Stimulated activated CD4-positive, alpha-beta T cell treated with anti-CD3 and anti-CD28 coated beads, Interleukin-1b, Interleukin-23, amount 100 ng/mL, for 4 hours (primary cell): ENCODE measurements around the gene CARMIL3.

Experiments
- DNase-seq, 2 donors: peaks; one replicate each; pipeline ENCODE4 v3.0.0-alpha.2; 2020; ENCODE audit warnings: low read depth in 2 of 2

Gene CARMIL3

GRCh38 chr14:24075485-24076301, 23.9 kb downstream of the CARMIL3 start:
- no peak for DNase-seq

GRCh38 chr14:24076302-24076601, 24.4 kb downstream of the CARMIL3 start:
- DNase-seq = no peak

- DNase-seq = no peak
Observed at GRCh38 chr14:24077086-24077485, 25.3 kb downstream of the CARMIL3 start.

GRCh38 chr14:24078146-24078545, 26.3 kb downstream of the CARMIL3 start:
- DNase-seq = no peak

- no peak for DNase-seq
Observed at GRCh38 chr14:24079491-24080141, 27.8 kb downstream of the CARMIL3 start.

GRCh38 chr14:24080142-24080530, 28.3 kb downstream of the CARMIL3 start:
- no peak for DNase-seq

- peak; percentile 49 to 64 for DNase-seq
Observed at GRCh38 chr14:24080888-24081738, 29.3 kb downstream of the CARMIL3 start.

- no peak for DNase-seq
Observed at GRCh38 chr14:24081739-24082211, 30.0 kb downstream of the CARMIL3 start.

- no peak for DNase-seq
Observed at GRCh38 chr14:24082411-24083080, 30.7 kb downstream of the CARMIL3 start.

GRCh38 chr14:24083462-24083861, 31.7 kb downstream of the CARMIL3 start:
- DNase-seq = no peak

- no peak for DNase-seq
Observed at GRCh38 chr14:24084440-24084839, 32.6 kb downstream of the CARMIL3 start.

GRCh38 chr14:24085215-24085614, 33.4 kb downstream of the CARMIL3 start:
- DNase-seq = no peak

- no peak for DNase-seq
Observed at GRCh38 chr14:24086193-24086955, 34.6 kb downstream of the CARMIL3 start.

GRCh38 chr14:24087004-24087403, 35.2 kb downstream of the CARMIL3 start:
- DNase-seq = no peak

GRCh38 chr14:24088095-24088494, 36.3 kb downstream of the CARMIL3 start:
- DNase-seq = no peak

GRCh38 chr14:24089890-24090289, 38.1 kb downstream of the CARMIL3 start:
- no peak for DNase-seq

GRCh38 chr14:24092110-24092504, 40.3 kb downstream of the CARMIL3 start:
- DNase-seq = no peak

GRCh38 chr14:24092505-24093206, 40.8 kb downstream of the CARMIL3 start:
- DNase-seq = no peak

- DNase-seq = no peak
Observed at GRCh38 chr14:24093207-24093900, 41.5 kb downstream of the CARMIL3 start.
